Endometrial microvascular endothelial cells (primary cell): ENCODE results near the gene SHISA3. TPM values are rescaled to one million over a fixed set of nuclear protein-coding genes. Genes with fewer than 3 reads are reported as not detected.
"Not testable (repeated sequence)": the region's sequence is repeated elsewhere in the genome, so short reads cannot be mapped to it uniquely, and the experiment has no call there.

ENCODE experiments used
- in situ Hi-C: cut with HindIII; loops from 2 replicates; pipeline ENCODE4 v1.10.0; 2017; ENCODE audit warnings: low sequenced_read_pairs, low pct_unique_long_range_greater_than_20kb; ENCODE audit errors: inconsistent ontology term
- total RNA-seq: library from RNA; depleted of rRNA; stranded (reverse); fragments of >200 nt; gene quantifications from one replicate; pipeline ENCODE4 v1.2.3, GENCODE V29; 2015; ENCODE audit errors: inconsistent ontology term

The SHISA3 gene
- total RNA-seq: 12.6 TPM

GRCh38 chr4:42396752-42397634, at the start of gene SHISA3:
SHISA3 (plus strand) TSS chr4:42397488; CDS start chr4:42398057, 569 bp downstream.
- in situ Hi-C loops: no loop called here

GRCh38 chr4:42348247-42348646, 49.0 kb upstream of the SHISA3 start:
- in situ Hi-C loops: no loop called here

- in situ Hi-C loops: no loop called here
These were observed 48.6 kb upstream of the SHISA3 start for GRCh38 chr4:42348692-42349091.

GRCh38 chr4:42350611-42351182, 46.6 kb upstream of the SHISA3 start:
- in situ Hi-C loops: no loop called here

GRCh38 chr4:42352049-42352448, 45.2 kb upstream of the SHISA3 start:
- in situ Hi-C loops: no loop called here

- in situ Hi-C loops: no loop called here
These were observed 40.0 kb upstream of the SHISA3 start for GRCh38 chr4:42357325-42357724.

- in situ Hi-C loops: no loop called here
These were observed 37.6 kb upstream of the SHISA3 start for GRCh38 chr4:42359711-42360110.

- in situ Hi-C loops: no loop called here
These were observed 37.0 kb upstream of the SHISA3 start for GRCh38 chr4:42360256-42360669.

- in situ Hi-C loops: no loop called here
These were observed 35.8 kb upstream of the SHISA3 start for GRCh38 chr4:42361456-42361855.

- in situ Hi-C loops: no loop called here
These were observed 34.7 kb upstream of the SHISA3 start for GRCh38 chr4:42362591-42362990.

GRCh38 chr4:42363614-42364013, 33.7 kb upstream of the SHISA3 start:
- in situ Hi-C loops: no loop called here

GRCh38 chr4:42364266-42365053, 32.8 kb upstream of the SHISA3 start:
- in situ Hi-C loops: no loop called here

GRCh38 chr4:42366959-42367358, 30.3 kb upstream of the SHISA3 start:
- in situ Hi-C loops: no loop called here

GRCh38 chr4:42369489-42369888, 27.8 kb upstream of the SHISA3 start:
- in situ Hi-C loops: no loop called here

GRCh38 chr4:42371305-42372252, 25.7 kb upstream of the SHISA3 start:
- in situ Hi-C loops: no loop called here

GRCh38 chr4:42372303-42372702, 25.0 kb upstream of the SHISA3 start:
- in situ Hi-C loops: not testable (repeated sequence)

GRCh38 chr4:42377497-42377896, 19.8 kb upstream of the SHISA3 start:
- in situ Hi-C loops: no loop called here

GRCh38 chr4:42381666-42382065, 15.6 kb upstream of the SHISA3 start:
- in situ Hi-C loops: no loop called here

GRCh38 chr4:42385516-42385915, 11.8 kb upstream of the SHISA3 start:
- in situ Hi-C loops: no loop called here
